Calu3 (cell line): Measurements from ENCODE around the gene CD93. TPM values are rescaled to one million over a fixed set of nuclear protein-coding genes. Genes with fewer than 3 reads are reported as not detected.

Experiments used
- BruUV-seq: library from RNA; stranded (reverse); fragments of 400-500 nt; replicated peaks from 2 replicates; lab custom pipeline; 2021; lab: Mats Ljungman, UMichigan
- CTCF ChIA-PET: fragments of 300-600 bp; sonication (Branson Sonifier 250); formaldehyde crosslinking; loops from one replicate; lab custom pipeline; 2022; ENCODE audit warnings: antibody characterized with exemption; lab: Charles Lee
- DNase-seq: peaks from one replicate; pipeline ENCODE4 v3.0.0; 2022
- H3K27ac Mint-ChIP-seq: one replicate; pipeline ENCODE4 v1.8.0; 2022; ENCODE audit warnings: mixed read lengths; ENCODE audit not compliant: unreplicated experiment
- H3K27me3 Mint-ChIP-seq: one replicate; pipeline ENCODE4 v1.8.0; 2022; ENCODE audit warnings: mixed read lengths; ENCODE audit not compliant: unreplicated experiment
- H3K36me3 Mint-ChIP-seq: one replicate; pipeline ENCODE4 v1.8.0; 2022; ENCODE audit warnings: mild to moderate bottlenecking, moderate library complexity, mixed read lengths; ENCODE audit not compliant: insufficient read depth, unreplicated experiment
- H3K4me1 Mint-ChIP-seq: one replicate; pipeline ENCODE4 v1.8.0; 2022; ENCODE audit warnings: mild to moderate bottlenecking, low read depth, mixed read lengths; ENCODE audit not compliant: unreplicated experiment
- H3K4me3 Mint-ChIP-seq: one replicate; pipeline ENCODE4 v1.8.0; 2022; ENCODE audit warnings: mild to moderate bottlenecking, low read depth, moderate library complexity, mixed read lengths; ENCODE audit not compliant: unreplicated experiment
- H3K9me3 Mint-ChIP-seq: one replicate; pipeline ENCODE4 v1.8.0; 2022; ENCODE audit warnings: low read depth, mixed read lengths; ENCODE audit not compliant: unreplicated experiment
- intact Hi-C: fragments of 100-400 bp; cut with micrococcal nuclease; formaldehyde crosslinking; loops from one replicate; pipeline ENCODE4 v1.10.0; 2022; ENCODE audit not compliant: unreplicated experiment
- total RNA-seq: library from RNA; stranded (reverse); gene quantifications from 2 replicates; pipeline ENCODE4 v1.2.3, GENCODE V29; 2022
- TF ChIP-seq, protein P1 (sequence below): fragments of 200-600 bp; IDR thresholded peaks from one replicate; pipeline ENCODE4 v1.8.0; 2022; ENCODE audit warnings: antibody characterized with exemption; ENCODE audit not compliant: unreplicated experiment

Gene CD93
- total RNA-seq, 1 experiment from 2014 or later, result not detected

DNA sequence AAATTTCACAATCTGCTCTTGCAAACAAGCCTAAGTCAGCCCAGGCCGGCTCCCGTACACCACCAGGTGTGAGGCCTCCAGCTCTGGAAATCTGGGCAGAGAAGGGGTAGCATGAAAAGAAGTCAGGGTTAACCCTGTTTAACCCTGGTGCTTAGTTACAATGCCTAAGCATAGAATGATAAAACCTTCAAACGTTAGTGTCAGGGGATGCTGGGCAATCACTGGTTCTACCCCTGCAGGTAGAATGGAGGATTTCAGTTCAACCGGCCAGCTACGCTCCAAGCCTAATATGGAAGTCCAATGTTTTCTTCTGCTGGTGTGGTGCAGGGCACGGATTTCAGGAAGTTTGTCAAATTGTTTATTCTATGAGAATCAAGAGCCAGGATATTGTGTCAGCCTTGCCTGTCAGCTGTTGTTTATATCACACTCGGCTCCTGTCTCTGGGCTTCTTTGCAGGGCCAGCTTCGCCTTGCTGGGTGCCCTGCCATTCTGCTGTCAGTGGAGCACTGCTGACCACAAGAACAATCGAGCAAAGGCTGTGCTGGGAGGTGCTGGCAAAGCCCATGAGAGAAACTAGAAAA, 20.2 kb upstream of the CD93 start:
- Mint-ChIP-seq H3K9me3 (no peaks in the 10 kb centered on the region), H3K27ac (no peak overlapping the region), H3K27me3 (peaks cover 14% of the 10 kb centered on the region), H3K4me1 (no peaks in the 10 kb centered on the region), H3K4me3 (no peak overlapping the region), H3K36me3 (no peaks in the 10 kb centered on the region)
- no peak for DNase-seq
- CTCF ChIA-PET, result no interaction called here
- intact Hi-C loops, result no loop called here
- no TSS peak for BruUV-seq
- TF ChIP-seq, protein P1, sequence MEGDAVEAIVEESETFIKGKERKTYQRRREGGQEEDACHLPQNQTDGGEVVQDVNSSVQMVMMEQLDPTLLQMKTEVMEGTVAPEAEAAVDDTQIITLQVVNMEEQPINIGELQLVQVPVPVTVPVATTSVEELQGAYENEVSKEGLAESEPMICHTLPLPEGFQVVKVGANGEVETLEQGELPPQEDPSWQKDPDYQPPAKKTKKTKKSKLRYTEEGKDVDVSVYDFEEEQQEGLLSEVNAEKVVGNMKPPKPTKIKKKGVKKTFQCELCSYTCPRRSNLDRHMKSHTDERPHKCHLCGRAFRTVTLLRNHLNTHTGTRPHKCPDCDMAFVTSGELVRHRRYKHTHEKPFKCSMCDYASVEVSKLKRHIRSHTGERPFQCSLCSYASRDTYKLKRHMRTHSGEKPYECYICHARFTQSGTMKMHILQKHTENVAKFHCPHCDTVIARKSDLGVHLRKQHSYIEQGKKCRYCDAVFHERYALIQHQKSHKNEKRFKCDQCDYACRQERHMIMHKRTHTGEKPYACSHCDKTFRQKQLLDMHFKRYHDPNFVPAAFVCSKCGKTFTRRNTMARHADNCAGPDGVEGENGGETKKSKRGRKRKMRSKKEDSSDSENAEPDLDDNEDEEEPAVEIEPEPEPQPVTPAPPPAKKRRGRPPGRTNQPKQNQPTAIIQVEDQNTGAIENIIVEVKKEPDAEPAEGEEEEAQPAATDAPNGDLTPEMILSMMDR, result no peak

DNA sequence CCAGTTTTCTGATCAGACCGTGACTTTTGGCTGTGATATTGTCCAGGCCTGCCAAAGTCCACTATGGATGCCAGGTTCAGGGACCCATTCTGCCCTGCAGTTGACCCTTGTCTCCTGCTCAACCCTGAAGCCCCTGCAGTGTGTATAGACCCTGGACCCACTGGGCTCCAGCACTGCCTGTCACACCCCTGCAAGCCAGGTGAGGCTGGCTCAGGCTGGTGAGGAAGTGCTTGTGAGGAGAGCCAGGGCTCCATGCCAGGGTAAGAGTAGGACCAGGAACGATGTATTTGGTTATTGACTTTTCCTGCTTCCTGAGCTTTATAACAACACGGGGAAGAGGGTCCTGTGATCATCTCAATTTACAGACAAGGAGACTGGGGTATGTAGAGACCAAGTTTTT, 19.1 kb upstream of the CD93 start:
- DNase-seq, result no peak
- intact Hi-C loops, result no loop called here
- H3K27ac Mint-ChIP-seq, result no peak overlapping the region
- H3K9me3 Mint-ChIP-seq, result no peaks in the 10 kb centered on the region
- H3K36me3 Mint-ChIP-seq, result no peaks in the 10 kb centered on the region
- no peak overlapping the region for H3K4me3 Mint-ChIP-seq
- no TSS peak for BruUV-seq
- H3K4me1 Mint-ChIP-seq, result no peaks in the 10 kb centered on the region
- CTCF ChIA-PET, result no interaction called here
- peaks cover 16% of the 10 kb centered on the region for H3K27me3 Mint-ChIP-seq
- TF ChIP-seq, protein P1, result no peak

DNA sequence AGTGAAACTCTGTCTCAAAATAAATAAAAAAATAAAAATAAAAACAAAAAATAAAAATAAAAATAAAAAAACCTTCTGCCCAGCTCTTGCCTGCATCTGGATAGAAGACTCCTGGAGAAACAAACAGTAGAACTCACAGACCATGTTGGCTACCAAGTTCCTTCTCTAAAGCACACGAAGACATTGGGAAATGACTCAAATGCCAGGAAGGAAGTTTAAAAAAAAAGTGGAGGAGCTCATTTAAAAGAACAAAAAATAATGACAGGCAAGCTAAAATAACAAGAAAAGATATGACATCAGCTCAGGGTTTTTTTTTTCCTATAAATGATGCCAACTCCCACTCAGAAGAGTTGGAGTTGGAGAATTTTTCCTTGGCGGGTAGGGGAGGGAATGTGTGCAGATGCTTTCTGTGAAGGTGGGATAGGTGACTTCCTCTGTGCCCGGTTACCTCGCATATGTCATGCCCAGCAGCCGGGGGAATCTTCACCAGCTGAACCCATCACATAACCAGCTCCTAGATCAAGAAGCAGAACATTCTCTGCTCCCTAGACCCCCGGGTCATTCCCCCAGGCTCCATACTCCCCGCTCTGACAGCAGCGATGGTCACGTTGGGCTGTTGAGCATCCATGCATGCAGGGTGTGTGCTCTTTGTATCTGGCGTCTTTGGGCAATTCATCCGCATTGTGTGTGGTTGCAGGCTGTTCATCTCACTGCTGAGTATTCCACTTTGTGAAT, 17.3 kb upstream of the CD93 start:
- no TSS peak for BruUV-seq
- CTCF ChIA-PET, result no interaction called here
- no peak overlapping the region for H3K27ac Mint-ChIP-seq
- H3K4me3 Mint-ChIP-seq, result no peak overlapping the region
- peaks cover 15% of the 10 kb centered on the region for H3K27me3 Mint-ChIP-seq
- H3K4me1 Mint-ChIP-seq, result no peaks in the 10 kb centered on the region
- no peaks in the 10 kb centered on the region for H3K36me3 Mint-ChIP-seq
- no peaks in the 10 kb centered on the region for H3K9me3 Mint-ChIP-seq
- TF ChIP-seq, protein P1, result no peak
- DNase-seq, result no peak
- intact Hi-C loops, result no loop called here

DNA sequence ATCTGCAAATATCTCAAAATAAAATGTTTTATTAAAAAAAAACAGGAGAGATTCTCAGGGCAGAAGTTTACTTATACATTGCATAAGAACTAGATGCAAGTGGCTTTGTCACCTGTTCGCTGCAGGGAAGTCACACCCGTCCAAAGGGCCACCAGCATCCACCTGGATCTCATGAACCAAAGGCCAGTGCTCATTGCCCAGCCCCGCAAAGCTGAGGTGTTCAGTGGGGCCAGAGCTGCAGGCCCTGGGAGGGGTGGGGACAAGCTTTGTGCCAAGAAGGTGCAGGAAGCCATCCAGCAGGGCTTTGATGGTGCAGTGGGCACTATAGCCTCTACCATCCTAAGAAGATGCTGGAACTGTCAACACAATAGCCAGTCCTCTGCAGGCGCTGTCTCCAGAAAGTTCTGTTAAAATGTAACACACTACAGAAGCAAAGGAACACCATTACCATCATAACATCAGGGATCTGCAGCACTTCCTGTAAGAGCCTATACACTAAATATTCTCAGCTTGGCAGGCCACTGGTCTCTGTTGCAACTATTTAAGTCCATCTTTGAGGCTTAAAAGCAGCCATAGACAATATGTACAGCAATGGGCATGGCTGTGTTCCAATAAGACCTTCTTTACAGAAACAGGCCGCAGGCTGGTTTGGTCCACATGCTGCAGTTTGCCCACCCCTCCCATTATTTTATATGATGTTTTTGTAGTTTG, 15.7 kb upstream of the CD93 start:
- Mint-ChIP-seq H3K9me3 (no peaks in the 10 kb centered on the region), H3K4me1 (no peaks in the 10 kb centered on the region), H3K4me3 (no peak overlapping the region), H3K36me3 (no peaks in the 10 kb centered on the region), H3K27me3 (peaks cover 28% of the 10 kb centered on the region), H3K27ac (no peak overlapping the region)
- BruUV-seq, result no TSS peak
- DNase-seq, result no peak
- intact Hi-C loops, result no loop called here
- TF ChIP-seq, protein P1, result no peak
- CTCF ChIA-PET, result no interaction called here
